HUES64 (cell line): ENCODE data around the gene DENND4B.

Experiments
- H3K27ac ChIP-seq: 2 replicates; pipeline ENCODE4 v1.7.0; 2013; ENCODE audit warnings: low read depth, low read length, inconsistent platforms
- H3K27me3 ChIP-seq: 2 replicates; pipeline ENCODE4 v1.6.1; 2013; ENCODE audit warnings: mild to moderate bottlenecking, low read length; ENCODE audit not compliant: insufficient read depth
- H3K36me3 ChIP-seq: 2 replicates; pipeline ENCODE4 v1.6.1; 2013; ENCODE audit warnings: mild to moderate bottlenecking, low read length; ENCODE audit not compliant: insufficient read depth
- H3K4me1 ChIP-seq: 2 replicates; pipeline ENCODE4 v1.6.1; 2013; ENCODE audit warnings: mild to moderate bottlenecking, low read length, moderate library complexity; ENCODE audit not compliant: insufficient read depth
- H3K4me3 ChIP-seq: 2 replicates; pipeline ENCODE4 v1.5.1; 2013; ENCODE audit warnings: mild to moderate bottlenecking, low read length, moderate library complexity
- H3K9ac ChIP-seq: 2 replicates; pipeline ENCODE4 v1.6.1; 2013; ENCODE audit warnings: mild to moderate bottlenecking, low read depth, low read length
- H3K9me3 ChIP-seq: 2 replicates; pipeline ENCODE4 v1.6.1; 2013; ENCODE audit warnings: low read depth, low read length; ENCODE audit not compliant: insufficient read depth
- WGBS: fragments of 150-250, 120-280 bp; methylation state at CpG from one replicate; pipeline ENCODE4 v1.1.7; 2013; ENCODE audit warnings: missing lambda C conversion rate; 5-methylcytosine and 5-hydroxymethylcytosine counted together

DENND4B gene

GRCh38 chr1:153942766-153943549 is 3.6 kb downstream of the DENND4B start:
- H3K36me3 ChIP-seq, result peaks cover 50% of the 10 kb centered on the region
- H3K9me3 ChIP-seq, result no peaks in the 10 kb centered on the region
- WGBS, result 95% methylated on average over 9 of the region's 11 CpGs
- H3K4me3 ChIP-seq, result no peak overlapping the region
- no peaks in the 10 kb centered on the region for H3K27me3 ChIP-seq
- H3K9ac ChIP-seq, result no peak overlapping the region
- H3K27ac ChIP-seq, result no peak overlapping the region
- no peaks in the 10 kb centered on the region; the same call in 1 of the 2 replicates for H3K4me1 ChIP-seq

GRCh38 chr1:153941826-153942725 is 4.4 kb downstream of the DENND4B start:
- no peak overlapping the region for H3K9ac ChIP-seq
- no peak overlapping the region for H3K27ac ChIP-seq
- H3K9me3 ChIP-seq, result no peaks in the 10 kb centered on the region
- no peaks in the 10 kb centered on the region for H3K27me3 ChIP-seq
- 97% methylated on average over 34 of the region's 34 CpGs for WGBS
- peaks cover 51% of the 10 kb centered on the region for H3K36me3 ChIP-seq
- H3K4me3 ChIP-seq, result no peak overlapping the region
- H3K4me1 ChIP-seq, result no peaks in the 10 kb centered on the region; the same call in 1 of the 2 replicates

GRCh38 chr1:153940756-153941155 is 5.8 kb downstream of the DENND4B start:
- Histone ChIP-seq H3K27ac (no peak overlapping the region), H3K9me3 (no peaks in the 10 kb centered on the region), H3K4me3 (no peak overlapping the region), H3K27me3 (no peaks in the 10 kb centered on the region), H3K36me3 (peaks cover 63% of the 10 kb centered on the region), H3K9ac (no peak overlapping the region), H3K4me1 (no peaks in the 10 kb centered on the region; the same call in 1 of the 2 replicates)
- WGBS, result 96% methylated on average over 8 of the region's 8 CpGs

GRCh38 chr1:153939476-153939875 is 7.0 kb downstream of the DENND4B start:
- no peak overlapping the region for H3K4me3 ChIP-seq
- no peaks in the 10 kb centered on the region for H3K27me3 ChIP-seq
- no peaks in the 10 kb centered on the region for H3K9me3 ChIP-seq
- no peaks in the 10 kb centered on the region for H3K4me1 ChIP-seq
- no peak overlapping the region for H3K9ac ChIP-seq
- H3K36me3 ChIP-seq, result peaks cover 74% of the 10 kb centered on the region
- H3K27ac ChIP-seq, result no peak overlapping the region
- WGBS, result 96% methylated on average over 12 of the region's 12 CpGs

- H3K4me3 ChIP-seq, result no peak overlapping the region
- H3K9ac ChIP-seq, result no peak overlapping the region
- peaks cover 77% of the 10 kb centered on the region for H3K36me3 ChIP-seq
- H3K27me3 ChIP-seq, result no peaks in the 10 kb centered on the region
- H3K9me3 ChIP-seq, result no peaks in the 10 kb centered on the region
- H3K4me1 ChIP-seq, result no peaks in the 10 kb centered on the region
- WGBS, result 95% methylated on average over 3 of the region's 3 CpGs
- H3K27ac ChIP-seq, result no peak overlapping the region
Observed at GRCh38 chr1:153938996-153939395, 7.5 kb downstream of the DENND4B start.

GRCh38 chr1:153937331-153937730 is 9.2 kb downstream of the DENND4B start:
- Histone ChIP-seq H3K27ac (no peak overlapping the region), H3K9ac (no peak overlapping the region), H3K9me3 (no peaks in the 10 kb centered on the region), H3K27me3 (no peaks in the 10 kb centered on the region), H3K4me1 (no peaks in the 10 kb centered on the region), H3K4me3 (no peak overlapping the region), H3K36me3 (peaks cover 83% of the 10 kb centered on the region)
- 95% methylated on average over 10 of the region's 10 CpGs for WGBS

- Histone ChIP-seq H3K4me3 (no peak overlapping the region), H3K9me3 (no peaks in the 10 kb centered on the region), H3K27me3 (no peaks in the 10 kb centered on the region), H3K27ac (no peak overlapping the region), H3K9ac (no peak overlapping the region), H3K36me3 (peaks cover 84% of the 10 kb centered on the region), H3K4me1 (no peaks in the 10 kb centered on the region)
- WGBS, result 97% methylated on average over 12 of the region's 12 CpGs
Observed at GRCh38 chr1:153936011-153936802, 10.3 kb downstream of the DENND4B start.

- no peak overlapping the region for H3K27ac ChIP-seq
- H3K4me3 ChIP-seq, result no peak overlapping the region
- no peaks in the 10 kb centered on the region for H3K27me3 ChIP-seq
- no peaks in the 10 kb centered on the region for H3K9me3 ChIP-seq
- peaks cover 79% of the 10 kb centered on the region for H3K36me3 ChIP-seq
- H3K4me1 ChIP-seq, result no peaks in the 10 kb centered on the region
- WGBS, result 98% methylated on average over 9 of the region's 9 CpGs
- no peak overlapping the region for H3K9ac ChIP-seq
Observed at GRCh38 chr1:153934746-153935145, 11.8 kb downstream of the DENND4B start.

- no peak overlapping the region for H3K27ac ChIP-seq
- H3K9me3 ChIP-seq, result no peaks in the 10 kb centered on the region
- no peak overlapping the region for H3K4me3 ChIP-seq
- peaks cover 73% of the 10 kb centered on the region for H3K36me3 ChIP-seq
- no peak overlapping the region for H3K9ac ChIP-seq
- WGBS, result 94% methylated on average over 11 of the region's 11 CpGs
- no peaks in the 10 kb centered on the region for H3K27me3 ChIP-seq
- H3K4me1 ChIP-seq, result no peaks in the 10 kb centered on the region
Observed at GRCh38 chr1:153933955-153934354, 12.6 kb downstream of the DENND4B start.

- WGBS, result 96% methylated on average over 14 of the region's 14 CpGs
- H3K4me3 ChIP-seq, result no peak overlapping the region
- no peaks in the 10 kb centered on the region for H3K27me3 ChIP-seq
- no peak overlapping the region for H3K9ac ChIP-seq
- no peaks in the 10 kb centered on the region for H3K9me3 ChIP-seq
- peaks cover 69% of the 10 kb centered on the region for H3K36me3 ChIP-seq
- H3K4me1 ChIP-seq, result no peaks in the 10 kb centered on the region
- no peak overlapping the region for H3K27ac ChIP-seq
Observed at GRCh38 chr1:153933430-153933829, 13.1 kb downstream of the DENND4B start.
